ENCODE measurements around the gene COIL.

COIL gene

DNA sequence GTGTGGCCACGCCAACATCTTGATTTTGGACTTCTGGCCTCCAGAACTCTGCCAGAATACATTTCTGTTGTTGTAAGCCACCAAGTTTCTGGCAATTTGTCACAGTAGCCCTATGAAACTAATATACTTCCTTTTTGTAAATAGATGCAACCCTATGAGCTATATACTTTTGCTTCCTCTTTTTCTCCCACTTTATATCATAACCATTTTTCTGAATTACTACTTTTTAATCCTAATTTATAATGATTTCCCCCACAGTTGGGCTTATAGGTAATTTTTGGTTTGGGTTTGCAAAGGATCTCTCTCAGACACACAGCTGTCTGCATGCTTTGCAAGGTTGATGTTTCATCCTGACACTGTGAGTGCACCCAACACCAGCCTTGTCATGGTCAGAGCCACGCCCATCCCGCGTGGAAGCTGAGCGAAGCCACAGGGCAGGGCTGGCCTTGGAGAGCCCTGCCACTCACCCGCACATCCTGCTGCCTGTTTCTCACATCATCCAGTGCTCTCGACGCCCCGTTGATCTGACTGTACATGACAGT lies 52.8 kb downstream of the COIL start:
- DNase-seq: peak; percentile 87 to 92

DNA sequence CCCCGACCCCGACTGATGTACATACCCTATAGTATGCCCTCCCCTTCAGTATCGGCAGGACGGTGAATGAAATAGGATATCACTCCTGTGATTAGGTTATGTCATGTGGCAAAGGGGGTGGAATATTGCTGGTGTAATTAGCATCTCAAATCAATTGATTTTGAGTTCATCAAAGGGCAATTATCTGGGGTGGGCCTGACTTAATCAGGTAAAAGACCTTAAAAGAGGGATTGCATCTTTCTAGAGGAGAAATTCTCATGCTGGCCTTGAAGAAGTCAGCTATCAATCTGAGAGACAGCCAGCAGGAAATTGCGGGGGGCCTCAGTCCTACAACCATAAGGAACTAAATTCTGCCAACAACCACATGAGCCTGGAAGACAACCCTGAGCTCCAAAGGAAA lies 57.3 kb downstream of the COIL start:
- DNase-seq: no peak

DNA sequence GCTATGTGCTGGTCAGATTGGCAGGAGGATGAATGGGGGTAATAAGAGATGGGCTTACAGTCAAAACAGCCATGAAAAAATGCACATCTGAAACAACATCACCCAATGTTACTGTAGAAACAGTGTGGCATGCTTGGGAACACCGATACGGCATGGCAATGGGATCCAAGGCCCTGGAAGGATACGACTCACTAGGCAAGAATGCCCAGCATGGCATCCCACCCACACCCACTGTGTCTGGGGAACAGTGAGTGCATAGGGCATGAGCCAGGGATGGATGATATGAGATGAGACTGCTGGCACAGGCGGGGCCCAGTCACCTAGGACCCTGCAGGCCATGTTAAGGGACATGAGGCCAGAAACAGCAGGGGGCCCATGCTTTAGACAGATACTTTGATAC lies 58.5 kb downstream of the COIL start:
- no peak for DNase-seq

DNA sequence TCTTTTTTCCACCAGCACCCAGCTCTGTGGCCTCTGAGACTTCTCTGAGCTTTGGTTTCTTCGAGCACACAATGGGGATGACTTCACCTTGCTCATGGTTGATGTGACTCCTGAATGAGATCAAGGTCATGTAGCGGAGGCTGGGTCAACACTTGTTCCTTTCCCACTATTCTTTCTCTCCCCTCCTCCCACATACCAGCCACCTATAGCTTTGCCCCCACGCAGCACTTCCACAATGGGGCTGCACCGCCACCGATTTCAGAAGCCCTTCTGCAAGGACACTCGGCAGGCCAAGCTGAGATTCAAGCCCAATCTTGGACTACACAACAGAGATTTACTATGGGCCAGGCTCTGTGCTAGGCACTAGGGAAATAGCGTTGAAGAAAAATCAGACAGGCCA lies 61.4 kb downstream of the COIL start:
- DNase-seq: no peak

DNA sequence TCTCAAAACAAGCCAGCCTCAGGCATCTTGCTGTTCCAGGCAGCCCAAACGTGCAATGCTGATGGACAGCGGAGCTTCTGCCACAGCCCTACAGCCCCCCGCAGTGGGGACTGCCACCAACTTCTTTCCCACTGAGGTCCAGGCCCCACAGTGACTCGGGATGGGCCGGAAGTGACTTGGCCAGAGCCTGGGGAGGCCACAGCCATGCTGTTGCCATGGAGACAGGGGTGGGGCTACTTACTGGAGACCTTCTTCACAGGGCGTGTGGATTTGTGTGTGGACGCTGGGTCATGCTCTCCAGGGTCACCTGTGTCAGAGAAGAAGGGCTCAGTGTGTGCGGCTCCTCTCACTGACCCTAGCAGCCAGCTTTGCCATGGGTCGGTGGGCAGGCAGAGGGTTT lies 62.0 kb downstream of the COIL start:
- no peak for DNase-seq

DNA sequence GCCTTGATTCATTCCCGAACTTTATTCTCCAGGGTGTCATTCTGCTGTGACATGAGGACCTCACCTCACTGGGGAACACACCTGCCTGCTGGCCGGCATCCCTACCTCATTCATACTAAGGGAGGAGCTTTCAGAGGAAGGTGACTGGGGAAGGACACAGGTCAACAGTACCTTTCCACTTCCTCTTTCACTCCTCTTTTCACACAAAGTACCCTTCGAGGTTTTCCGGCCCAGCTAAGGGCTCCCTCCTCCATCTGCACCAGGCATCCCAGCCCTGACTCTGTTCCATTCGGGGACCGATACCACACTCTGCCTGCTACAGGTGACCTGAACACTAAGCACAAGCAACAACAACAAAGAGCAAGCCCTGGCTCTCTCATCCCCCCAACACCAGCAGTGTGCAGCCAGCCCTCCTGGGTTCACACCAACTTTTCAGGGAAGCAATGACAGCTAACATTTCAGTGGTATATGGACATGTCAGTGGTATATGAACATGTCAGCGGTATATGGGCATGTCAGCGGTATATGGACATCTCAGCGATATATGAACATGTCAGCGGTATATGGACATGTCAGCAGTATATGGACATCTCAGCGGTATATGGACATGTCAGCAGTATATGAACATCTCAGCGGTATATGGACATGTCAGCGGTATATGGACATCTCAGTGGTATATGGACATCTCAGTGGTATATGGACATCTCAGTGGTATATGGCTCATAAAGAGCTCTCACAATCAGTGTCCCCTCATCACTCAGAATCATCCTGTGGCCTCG lies 63.0 kb downstream of the COIL start:
- DNase-seq: no peak

DNA sequence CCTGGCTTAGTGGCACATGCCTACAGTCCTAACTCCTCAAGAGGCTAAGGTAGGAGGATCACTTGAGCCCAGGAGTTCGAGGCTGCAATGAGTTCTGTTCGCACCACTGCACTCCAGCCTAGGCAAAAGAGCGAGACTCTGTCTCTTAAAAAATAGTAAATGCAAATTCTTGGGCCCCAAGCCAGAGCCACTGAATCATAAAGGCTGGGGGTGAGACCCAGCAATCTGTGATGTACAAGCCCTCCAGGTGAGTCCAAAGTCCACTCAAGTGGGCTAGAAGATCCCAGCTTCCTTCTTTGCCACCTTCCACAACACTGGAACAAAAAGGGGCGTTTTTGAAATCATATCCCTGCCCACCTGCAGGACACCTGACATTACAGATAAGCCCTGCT lies 63.9 kb downstream of the COIL start:
- DNase-seq: no peak

DNA sequence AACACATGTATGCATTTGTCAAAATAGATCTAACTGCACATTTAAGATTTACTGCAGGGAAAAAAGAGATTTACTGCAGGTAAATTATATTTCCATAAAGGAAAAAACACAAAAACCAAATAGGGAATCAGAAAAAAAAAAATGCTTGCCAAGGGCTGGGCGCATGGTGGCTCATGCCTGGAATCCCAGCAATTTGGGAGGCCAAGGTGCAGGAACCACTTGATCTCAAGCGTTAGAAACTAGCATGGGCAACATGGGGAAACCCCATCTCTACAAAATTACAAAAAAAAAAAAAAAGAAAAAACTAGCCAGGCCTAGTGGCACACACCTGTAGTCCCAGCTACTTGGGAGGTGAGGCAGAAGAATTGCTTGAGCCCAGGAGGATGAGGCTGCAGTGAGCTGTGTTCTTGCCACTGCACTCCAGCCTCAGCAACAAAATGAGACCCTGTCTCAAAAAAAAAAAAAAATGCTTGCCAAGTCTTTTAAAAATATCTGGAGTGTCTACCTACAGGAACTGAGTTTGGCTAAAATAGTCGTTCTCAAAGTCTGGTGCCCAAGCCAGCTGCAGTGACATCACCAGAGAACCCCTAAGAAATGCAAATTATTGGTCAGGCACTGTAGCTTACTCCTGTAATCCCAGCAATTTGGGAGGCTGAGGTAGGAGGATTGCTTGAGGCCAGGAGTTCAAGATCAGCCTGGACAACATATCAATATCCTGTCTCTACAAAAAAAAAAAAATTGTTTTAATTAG lies 64.5 kb downstream of the COIL start:
- DNase-seq: no peak

DNA sequence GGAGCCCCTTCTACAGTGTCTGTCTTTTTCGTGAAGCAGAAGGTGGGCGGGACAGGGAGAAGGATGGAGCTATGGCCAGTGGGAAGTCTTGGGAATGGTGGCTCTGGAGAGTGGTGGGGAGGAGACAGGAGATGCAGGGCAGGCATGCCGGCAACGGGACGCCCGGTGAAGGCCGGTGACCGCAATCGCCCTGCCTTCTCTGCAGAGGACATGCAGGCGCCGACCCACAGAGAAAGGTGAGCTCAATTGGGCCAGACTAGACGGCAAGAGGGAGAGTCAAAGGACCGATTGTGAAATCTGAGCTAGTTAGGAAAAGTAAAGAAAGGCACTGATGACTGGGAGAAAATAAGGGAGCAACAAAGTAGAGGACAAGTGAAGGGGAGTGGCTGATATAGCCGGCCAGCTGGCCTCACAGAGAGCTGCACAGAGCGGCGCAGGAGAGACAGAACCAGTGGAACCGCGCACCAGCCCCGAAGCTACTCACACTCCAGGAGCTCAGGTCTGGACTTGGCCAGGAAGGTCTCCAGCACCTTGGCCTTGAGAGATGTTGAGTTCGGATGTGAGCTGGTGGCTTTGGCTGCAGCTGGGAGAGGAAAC lies 65.9 kb downstream of the COIL start:
- no peak for DNase-seq

DNA sequence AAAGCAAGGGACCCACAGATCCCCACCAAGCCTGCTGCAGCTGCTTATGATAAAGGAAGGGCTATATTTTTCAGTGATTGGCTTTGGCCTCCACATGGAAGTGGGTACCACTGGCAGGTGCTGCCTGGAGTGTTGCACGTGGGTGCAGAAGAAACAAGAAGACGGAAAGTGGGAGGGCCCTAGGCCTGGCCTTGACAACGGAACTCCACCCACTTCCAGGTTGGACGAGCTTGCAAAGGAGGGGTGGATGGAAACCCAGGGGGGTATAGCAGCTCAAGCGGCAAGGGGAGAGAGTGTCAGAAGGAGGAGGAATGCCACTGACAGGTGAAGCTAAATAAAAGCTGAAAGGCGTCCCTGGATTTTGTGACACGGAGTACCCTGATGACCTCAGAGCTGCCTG lies 67.3 kb downstream of the COIL start:
- DNase-seq: no peak

DNA sequence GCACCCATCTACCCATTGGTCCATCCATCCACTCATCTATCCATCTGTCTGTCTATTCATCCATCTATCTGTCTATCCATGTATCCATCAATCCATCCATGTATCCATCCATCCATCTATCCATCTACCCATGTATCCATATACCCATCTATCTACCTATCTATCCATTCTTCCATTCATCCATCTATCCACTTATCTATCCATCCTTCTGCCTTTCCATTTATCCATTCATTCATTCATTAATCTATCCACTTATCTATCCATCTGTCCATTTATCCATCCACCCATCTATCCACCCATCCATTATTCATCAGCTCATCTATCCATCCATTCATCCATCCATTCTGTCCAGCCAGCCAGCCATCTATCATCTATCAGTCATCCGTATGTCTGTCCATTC lies 68.5 kb downstream of the COIL start:
- no peak for DNase-seq

DNA sequence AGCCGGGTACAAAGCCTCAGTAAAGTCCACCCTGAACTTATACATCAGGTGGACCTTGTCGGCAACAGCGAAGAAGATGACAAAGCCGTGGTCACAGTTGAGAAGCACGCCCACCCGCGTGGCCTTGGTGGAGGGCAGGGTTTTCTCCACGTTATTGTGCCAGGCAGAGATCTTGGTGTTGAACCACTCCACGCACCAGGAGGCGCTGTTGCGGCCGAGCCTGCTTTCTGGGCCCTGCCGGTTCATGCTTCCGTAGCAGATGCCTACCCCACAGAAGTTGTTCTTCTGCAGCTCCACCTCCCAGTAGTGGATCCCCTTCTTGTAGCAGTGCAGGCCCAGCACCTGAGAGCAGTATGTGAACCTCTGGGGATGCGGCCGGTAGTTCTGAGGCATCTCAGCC lies 69.1 kb downstream of the COIL start:
- peak; percentile 40 to 44 for DNase-seq

DNA sequence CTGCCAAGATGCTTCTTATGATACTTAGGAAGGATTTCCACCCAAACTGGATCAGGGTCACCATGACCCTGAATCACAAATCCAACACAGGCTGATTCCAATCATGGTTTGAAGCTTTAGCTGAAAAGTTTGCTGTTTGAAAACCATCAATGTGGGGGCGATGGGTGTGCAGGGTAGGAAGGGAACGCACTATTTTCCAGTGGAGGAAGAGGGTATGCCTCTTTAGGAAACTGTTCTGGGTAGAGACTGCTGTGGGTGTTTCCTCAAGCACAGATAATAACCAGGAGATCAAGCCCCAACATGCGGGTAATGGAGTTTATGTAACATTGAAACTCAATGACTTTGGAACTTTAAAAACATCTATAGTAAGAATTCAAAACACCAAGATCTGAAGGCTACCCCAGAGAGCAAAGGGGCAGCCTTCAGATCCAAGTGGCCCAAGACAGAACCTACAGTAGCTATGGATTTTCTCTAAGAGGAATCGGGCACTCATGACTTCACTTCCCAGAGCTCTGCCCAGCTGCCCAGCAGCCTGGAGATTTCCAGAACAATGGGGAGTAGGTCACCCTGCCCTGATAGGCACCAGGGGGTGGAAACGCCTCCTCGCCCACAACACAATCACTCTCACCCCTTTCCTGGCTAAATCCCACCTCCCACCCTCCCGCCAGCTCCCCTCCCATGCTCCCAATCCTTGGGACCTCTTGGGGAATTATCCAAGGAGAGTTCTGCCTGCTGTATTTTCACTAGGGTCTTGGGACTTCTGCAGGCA lies 69.8 kb downstream of the COIL start:
- no peak for DNase-seq

DNA sequence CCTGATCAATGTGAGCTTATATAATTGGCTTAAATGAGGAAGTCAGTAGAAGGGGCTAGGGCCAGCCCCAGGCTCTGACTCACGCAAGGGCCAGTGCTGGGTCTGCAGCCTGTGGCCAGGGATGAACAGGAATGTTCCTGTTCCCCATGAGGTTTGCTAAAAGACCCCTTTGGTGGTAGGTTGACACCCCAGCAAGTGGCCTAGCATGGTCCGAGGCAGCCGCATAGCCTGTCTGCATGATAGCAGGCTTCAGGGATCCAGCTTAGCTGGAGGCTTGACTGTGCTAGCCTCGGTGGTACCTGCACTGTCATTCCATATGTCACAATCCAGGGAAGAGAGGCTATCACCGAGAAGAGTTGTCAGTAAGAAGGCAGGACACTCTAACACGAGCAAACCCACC lies 70.5 kb downstream of the COIL start:
- no peak for DNase-seq

Measured in inflammatory macrophage (primary cell).